WTC11 (cell line): Measurements from ENCODE around the gene MYCBP2. TPM values are rescaled to one million over a fixed set of nuclear protein-coding genes. Genes with fewer than 3 reads are reported as not detected.

Source experiments
- ATAC-seq: fragments of 200-7000 bp; cut with Tn5 transposase; 2 replicates; pipeline ENCODE4 v1.10.0; 2021; ENCODE audit warnings: mild to moderate bottlenecking, moderate library complexity
- CTCF ChIA-PET: fragments of 300-600 bp; sonication (Branson Sonifier 250); formaldehyde crosslinking; loops from one replicate; lab custom pipeline; 2021; ENCODE audit warnings: antibody characterized with exemption; lab: Charles Lee
- POLR2A ChIA-PET: fragments of 350-600 bp; sonication (Branson Sonifier 250); formaldehyde crosslinking; loops from one replicate; lab custom pipeline; 2021; ENCODE audit warnings: antibody characterized with exemption; lab: Charles Lee
- DNase-seq: peaks from one replicate; pipeline ENCODE4 v3.0.0; 2021; ENCODE audit warnings: low spot score
- H3K27ac Mint-ChIP-seq: 2 replicates; pipeline ENCODE4 v1.8.0; 2021; ENCODE audit warnings: mixed read lengths
- H3K27me3 Mint-ChIP-seq: 2 replicates; pipeline ENCODE4 v1.8.0; 2021; ENCODE audit warnings: low read depth, mild to moderate bottlenecking, moderate library complexity, mixed read lengths
- H3K36me3 Mint-ChIP-seq: 2 replicates; pipeline ENCODE4 v1.8.0; 2021; ENCODE audit warnings: mixed read lengths
- H3K4me1 Mint-ChIP-seq: 2 replicates; pipeline ENCODE4 v1.8.0; 2022; ENCODE audit warnings: mixed read lengths
- H3K4me3 Mint-ChIP-seq: 2 replicates; pipeline ENCODE4 v1.8.0; 2021; ENCODE audit warnings: mild to moderate bottlenecking, moderate library complexity, mixed read lengths
- H3K9me3 Mint-ChIP-seq: 2 replicates; pipeline ENCODE4 v1.8.0; 2021; ENCODE audit warnings: mixed read lengths
- ATF1 ChIP-seq: sonication (generic); formaldehyde crosslinking; IDR thresholded peaks from 2 replicates; pipeline ENCODE4 v1.8.1; 2023; ENCODE audit warnings: mild to moderate bottlenecking, moderate library complexity, missing genetic modification reagents
- IRF2 ChIP-seq: sonication (generic); formaldehyde crosslinking; IDR thresholded peaks from 2 replicates; pipeline ENCODE4 v1.8.0; 2022; ENCODE audit warnings: low read depth, missing genetic modification reagents, borderline replicate concordance
- NFATC4 ChIP-seq: fragments of 250-450 bp; sonication (Bioruptor Pico); IDR thresholded peaks from 2 replicates; pipeline ENCODE4 v1.9.0; 2021; ENCODE audit warnings: mild to moderate bottlenecking
- NFE2L1 ChIP-seq: sonication (generic); formaldehyde crosslinking; IDR thresholded peaks from 2 replicates; pipeline ENCODE4 v1.8.1; 2023; ENCODE audit warnings: missing genetic modification reagents
- NR3C1 ChIP-seq: sonication (generic); formaldehyde crosslinking; conservative IDR thresholded peaks from 2 replicates; pipeline ENCODE4 v1.8.1; 2023; ENCODE audit warnings: low read depth, mild to moderate bottlenecking, missing genetic modification reagents
- RELA ChIP-seq: sonication (generic); formaldehyde crosslinking; IDR thresholded peaks from 2 replicates; pipeline ENCODE4 v1.8.1; 2022; ENCODE audit warnings: missing genetic modification reagents, mild to moderate bottlenecking, borderline replicate concordance
- RORB ChIP-seq: fragments of 250-450 bp; sonication (Bioruptor Pico); IDR thresholded peaks from 2 replicates; pipeline ENCODE4 v1.9.0; 2021; ENCODE audit warnings: mild to moderate bottlenecking
- ZNF121 ChIP-seq: sonication (generic); formaldehyde crosslinking; IDR thresholded peaks from 2 replicates; pipeline ENCODE4 v1.8.0; 2023; ENCODE audit warnings: missing genetic modification reagents
- ZNF232 ChIP-seq: sonication (generic); formaldehyde crosslinking; IDR thresholded peaks from 2 replicates; pipeline ENCODE4 v1.8.0; 2022; ENCODE audit warnings: mild to moderate bottlenecking, missing genetic modification reagents
- total RNA-seq: library from RNA; stranded (reverse); gene quantifications from 3 replicates; pipeline ENCODE4 v1.2.3, GENCODE V29; 2021
- TF ChIP-seq, protein P1 (sequence below): sonication (generic); formaldehyde crosslinking; IDR thresholded peaks from 2 replicates; pipeline ENCODE4 v1.8.1; 2022; ENCODE audit warnings: mild to moderate bottlenecking, missing genetic modification reagents, moderate library complexity, borderline replicate concordance
- TF ChIP-seq, protein P2 (sequence below): sonication (generic); formaldehyde crosslinking; IDR thresholded peaks from 2 replicates; pipeline ENCODE4 v1.8.0; 2022; ENCODE audit warnings: missing genetic modification reagents
- TF ChIP-seq, protein P3 (sequence below): sonication (generic); formaldehyde crosslinking; IDR thresholded peaks from 2 replicates; pipeline ENCODE4 v1.8.1; 2022; ENCODE audit warnings: low read depth, missing genetic modification reagents, borderline replicate concordance
- TF ChIP-seq, protein P4 (sequence below): sonication (generic); formaldehyde crosslinking; IDR thresholded peaks from 2 replicates; pipeline ENCODE4 v1.8.1; 2023; ENCODE audit warnings: mild to moderate bottlenecking, missing genetic modification reagents, moderate library complexity
- TF ChIP-seq, protein P5 (sequence below): fragments of 250-450 bp; sonication (Bioruptor Pico); IDR thresholded peaks from 2 replicates; pipeline ENCODE4 v1.9.0; 2021; ENCODE audit warnings: mild to moderate bottlenecking
- TF ChIP-seq, protein P6 (sequence below): fragments of 250-450 bp; sonication (Bioruptor Pico); conservative IDR thresholded peaks from 2 replicates; pipeline ENCODE4 v1.9.0; 2021; ENCODE audit warnings: mild to moderate bottlenecking
- TF ChIP-seq, protein P7 (sequence below): sonication (generic); formaldehyde crosslinking; IDR thresholded peaks from 2 replicates; pipeline ENCODE4 v1.8.0; 2022; ENCODE audit warnings: mild to moderate bottlenecking, missing genetic modification reagents
- TF ChIP-seq, protein P8 (sequence below): fragments of 250-450 bp; sonication (Bioruptor Pico); IDR thresholded peaks from 2 replicates; pipeline ENCODE4 v1.9.0; 2021; ENCODE audit warnings: mild to moderate bottlenecking
- TF ChIP-seq, protein P9 (sequence below): sonication (generic); formaldehyde crosslinking; IDR thresholded peaks from 2 replicates; pipeline ENCODE4 v1.8.1; 2022; ENCODE audit warnings: low read depth, mild to moderate bottlenecking, moderate library complexity, missing genetic modification reagents, borderline replicate concordance

Gene MYCBP2
- total RNA-seq, 1 experiment from 2014 or later = 54.3 TPM

DNA sequence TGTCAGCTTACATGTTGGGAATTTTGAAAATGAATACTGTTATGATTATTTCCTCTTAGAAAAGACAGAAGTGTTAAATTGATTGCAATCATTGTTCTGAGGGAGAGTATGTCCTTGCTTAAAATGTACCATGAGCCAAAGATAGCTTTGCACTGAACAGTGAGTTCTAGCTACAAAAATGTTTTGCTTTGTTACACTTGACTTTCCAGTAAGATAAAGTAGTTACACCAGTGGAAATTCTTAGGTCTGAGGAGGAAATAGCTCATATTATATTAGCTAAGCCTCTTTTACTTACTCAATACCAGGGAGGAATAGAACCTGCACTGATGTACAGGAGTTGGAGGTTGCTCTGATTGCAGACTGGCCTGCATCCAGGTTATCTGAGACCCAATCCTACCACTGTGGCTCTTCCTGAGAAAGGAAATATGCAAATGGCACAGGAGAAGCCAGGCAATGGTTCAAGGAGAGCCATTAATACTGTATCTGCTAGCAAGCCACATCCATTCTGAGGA lies 246.9 kb downstream of the MYCBP2 start:
- no peaks in the 10 kb centered on the region for H3K27me3 Mint-ChIP-seq
- ChIA-PET CTCF (no interaction called here), POLR2A (no interaction called here)
- H3K4me1 Mint-ChIP-seq = peaks cover 20% of the 10 kb centered on the region
- H3K36me3 Mint-ChIP-seq = peaks cover 43% of the 10 kb centered on the region
- H3K4me3 Mint-ChIP-seq = no peak overlapping the region
- no peak overlapping the region; the same call in 1 of the 2 replicates for H3K27ac Mint-ChIP-seq
- no peak for DNase-seq
- TF ChIP-seq, protein P1, sequence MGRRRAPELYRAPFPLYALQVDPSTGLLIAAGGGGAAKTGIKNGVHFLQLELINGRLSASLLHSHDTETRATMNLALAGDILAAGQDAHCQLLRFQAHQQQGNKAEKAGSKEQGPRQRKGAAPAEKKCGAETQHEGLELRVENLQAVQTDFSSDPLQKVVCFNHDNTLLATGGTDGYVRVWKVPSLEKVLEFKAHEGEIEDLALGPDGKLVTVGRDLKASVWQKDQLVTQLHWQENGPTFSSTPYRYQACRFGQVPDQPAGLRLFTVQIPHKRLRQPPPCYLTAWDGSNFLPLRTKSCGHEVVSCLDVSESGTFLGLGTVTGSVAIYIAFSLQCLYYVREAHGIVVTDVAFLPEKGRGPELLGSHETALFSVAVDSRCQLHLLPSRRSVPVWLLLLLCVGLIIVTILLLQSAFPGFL (CRISPR knock-in tag) = no peak
- TF ChIP-seq, protein P2, sequence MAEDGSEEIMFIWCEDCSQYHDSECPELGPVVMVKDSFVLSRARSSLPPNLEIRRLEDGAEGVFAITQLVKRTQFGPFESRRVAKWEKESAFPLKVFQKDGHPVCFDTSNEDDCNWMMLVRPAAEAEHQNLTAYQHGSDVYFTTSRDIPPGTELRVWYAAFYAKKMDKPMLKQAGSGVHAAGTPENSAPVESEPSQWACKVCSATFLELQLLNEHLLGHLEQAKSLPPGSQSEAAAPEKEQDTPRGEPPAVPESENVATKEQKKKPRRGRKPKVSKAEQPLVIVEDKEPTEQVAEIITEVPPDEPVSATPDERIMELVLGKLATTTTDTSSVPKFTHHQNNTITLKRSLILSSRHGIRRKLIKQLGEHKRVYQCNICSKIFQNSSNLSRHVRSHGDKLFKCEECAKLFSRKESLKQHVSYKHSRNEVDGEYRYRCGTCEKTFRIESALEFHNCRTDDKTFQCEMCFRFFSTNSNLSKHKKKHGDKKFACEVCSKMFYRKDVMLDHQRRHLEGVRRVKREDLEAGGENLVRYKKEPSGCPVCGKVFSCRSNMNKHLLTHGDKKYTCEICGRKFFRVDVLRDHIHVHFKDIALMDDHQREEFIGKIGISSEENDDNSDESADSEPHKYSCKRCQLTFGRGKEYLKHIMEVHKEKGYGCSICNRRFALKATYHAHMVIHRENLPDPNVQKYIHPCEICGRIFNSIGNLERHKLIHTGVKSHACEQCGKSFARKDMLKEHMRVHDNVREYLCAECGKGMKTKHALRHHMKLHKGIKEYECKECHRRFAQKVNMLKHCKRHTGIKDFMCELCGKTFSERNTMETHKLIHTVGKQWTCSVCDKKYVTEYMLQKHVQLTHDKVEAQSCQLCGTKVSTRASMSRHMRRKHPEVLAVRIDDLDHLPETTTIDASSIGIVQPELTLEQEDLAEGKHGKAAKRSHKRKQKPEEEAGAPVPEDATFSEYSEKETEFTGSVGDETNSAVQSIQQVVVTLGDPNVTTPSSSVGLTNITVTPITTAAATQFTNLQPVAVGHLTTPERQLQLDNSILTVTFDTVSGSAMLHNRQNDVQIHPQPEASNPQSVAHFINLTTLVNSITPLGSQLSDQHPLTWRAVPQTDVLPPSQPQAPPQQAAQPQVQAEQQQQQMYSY (CRISPR knock-in tag) = no peak
- TF ChIP-seq, protein P3, sequence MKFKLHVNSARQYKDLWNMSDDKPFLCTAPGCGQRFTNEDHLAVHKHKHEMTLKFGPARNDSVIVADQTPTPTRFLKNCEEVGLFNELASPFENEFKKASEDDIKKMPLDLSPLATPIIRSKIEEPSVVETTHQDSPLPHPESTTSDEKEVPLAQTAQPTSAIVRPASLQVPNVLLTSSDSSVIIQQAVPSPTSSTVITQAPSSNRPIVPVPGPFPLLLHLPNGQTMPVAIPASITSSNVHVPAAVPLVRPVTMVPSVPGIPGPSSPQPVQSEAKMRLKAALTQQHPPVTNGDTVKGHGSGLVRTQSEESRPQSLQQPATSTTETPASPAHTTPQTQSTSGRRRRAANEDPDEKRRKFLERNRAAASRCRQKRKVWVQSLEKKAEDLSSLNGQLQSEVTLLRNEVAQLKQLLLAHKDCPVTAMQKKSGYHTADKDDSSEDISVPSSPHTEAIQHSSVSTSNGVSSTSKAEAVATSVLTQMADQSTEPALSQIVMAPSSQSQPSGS (CRISPR knock-in tag) = no peak
- TF ChIP-seq NR3C1 (CRISPR knock-in tag) (no peak), IRF2 (CRISPR knock-in tag) (no peak), NFATC4 (CRISPR knock-in tag) (no peak), NFE2L1 (CRISPR knock-in tag) (no peak)
- TF ChIP-seq, protein P4, sequence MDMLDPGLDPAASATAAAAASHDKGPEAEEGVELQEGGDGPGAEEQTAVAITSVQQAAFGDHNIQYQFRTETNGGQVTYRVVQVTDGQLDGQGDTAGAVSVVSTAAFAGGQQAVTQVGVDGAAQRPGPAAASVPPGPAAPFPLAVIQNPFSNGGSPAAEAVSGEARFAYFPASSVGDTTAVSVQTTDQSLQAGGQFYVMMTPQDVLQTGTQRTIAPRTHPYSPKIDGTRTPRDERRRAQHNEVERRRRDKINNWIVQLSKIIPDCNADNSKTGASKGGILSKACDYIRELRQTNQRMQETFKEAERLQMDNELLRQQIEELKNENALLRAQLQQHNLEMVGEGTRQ (CRISPR knock-in tag) = no peak
- TF ChIP-seq, protein P5, sequence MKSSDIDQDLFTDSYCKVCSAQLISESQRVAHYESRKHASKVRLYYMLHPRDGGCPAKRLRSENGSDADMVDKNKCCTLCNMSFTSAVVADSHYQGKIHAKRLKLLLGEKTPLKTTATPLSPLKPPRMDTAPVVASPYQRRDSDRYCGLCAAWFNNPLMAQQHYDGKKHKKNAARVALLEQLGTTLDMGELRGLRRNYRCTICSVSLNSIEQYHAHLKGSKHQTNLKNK (CRISPR knock-in tag) = no peak
- TF ChIP-seq, protein P6, sequence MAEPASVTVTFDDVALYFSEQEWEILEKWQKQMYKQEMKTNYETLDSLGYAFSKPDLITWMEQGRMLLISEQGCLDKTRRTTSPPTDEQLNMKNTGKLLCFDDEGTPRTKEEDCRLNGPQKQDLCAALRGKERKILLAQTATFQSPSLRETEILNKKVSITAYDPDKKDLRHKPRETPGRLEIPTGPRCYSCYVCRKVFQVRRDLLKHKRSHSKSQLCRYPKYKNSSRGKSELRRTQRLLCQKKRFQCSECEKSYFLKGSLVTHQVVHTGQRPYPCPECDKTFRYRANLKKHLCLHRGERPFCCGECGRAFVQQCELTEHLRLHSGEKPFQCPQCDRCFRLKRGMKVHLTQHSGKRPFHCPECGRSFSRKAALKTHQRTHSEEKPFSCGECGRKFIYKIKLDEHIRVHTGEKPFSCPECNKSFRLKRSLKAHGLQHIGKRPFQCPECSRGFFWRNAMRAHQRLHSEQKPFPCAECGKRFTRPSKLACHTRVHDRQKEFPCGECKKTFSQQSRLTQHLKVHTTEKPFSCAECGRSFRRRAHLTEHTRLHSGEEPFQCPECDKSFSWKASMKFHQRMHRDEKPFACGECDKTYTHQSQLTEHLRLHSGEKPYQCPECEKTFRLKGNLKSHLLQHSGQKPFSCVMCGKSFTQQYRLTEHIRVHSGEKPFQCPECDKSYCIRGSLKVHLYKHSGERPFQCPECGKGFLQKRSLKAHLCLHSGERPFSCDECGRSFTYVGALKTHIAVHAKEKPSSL (CRISPR knock-in tag) = no peak
- H3K9me3 Mint-ChIP-seq = no peaks in the 10 kb centered on the region
- ATAC-seq = peak; percentile 36; the same call in 1 of the 2 replicates

DNA sequence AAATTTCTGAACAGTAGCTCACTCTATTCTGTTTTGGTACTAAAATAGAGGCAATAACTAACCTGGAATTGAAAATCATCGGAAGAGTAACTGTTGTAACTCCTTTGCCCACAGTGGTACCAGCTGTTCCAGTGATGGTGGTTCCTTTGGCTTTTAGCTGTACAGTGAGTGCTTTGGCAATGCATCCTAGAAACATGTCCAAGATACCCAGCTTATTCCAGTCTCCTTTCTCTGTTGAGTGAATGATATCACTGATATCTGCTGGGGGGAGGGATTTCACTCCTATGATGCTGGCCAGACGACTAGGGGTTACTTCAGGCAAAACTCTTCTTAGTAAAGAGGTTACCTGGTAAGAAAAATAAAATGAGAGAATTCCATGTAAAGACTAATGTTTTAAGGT lies 259.4 kb downstream of the MYCBP2 start:
- no peaks in the 10 kb centered on the region for H3K4me1 Mint-ChIP-seq
- no peaks in the 10 kb centered on the region for H3K9me3 Mint-ChIP-seq
- H3K4me3 Mint-ChIP-seq = no peak overlapping the region
- no peak for ATAC-seq
- no peak overlapping the region for H3K27ac Mint-ChIP-seq
- ChIA-PET CTCF (no interaction called here), POLR2A (no interaction called here)
- peaks cover 22% of the 10 kb centered on the region for H3K36me3 Mint-ChIP-seq
- no peaks in the 10 kb centered on the region for H3K27me3 Mint-ChIP-seq
- DNase-seq = no peak
- TF ChIP-seq RELA (CRISPR knock-in tag) = no peak
- no peak for TF ChIP-seq ZNF232
- TF ChIP-seq, protein P7, sequence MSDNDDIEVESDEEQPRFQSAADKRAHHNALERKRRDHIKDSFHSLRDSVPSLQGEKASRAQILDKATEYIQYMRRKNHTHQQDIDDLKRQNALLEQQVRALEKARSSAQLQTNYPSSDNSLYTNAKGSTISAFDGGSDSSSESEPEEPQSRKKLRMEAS = no peak
- no peak for TF ChIP-seq ZNF121 (CRISPR knock-in tag)
- no peak for TF ChIP-seq ATF1
- TF ChIP-seq, protein P3 (CRISPR knock-in tag) = no peak
- TF ChIP-seq, protein P8, sequence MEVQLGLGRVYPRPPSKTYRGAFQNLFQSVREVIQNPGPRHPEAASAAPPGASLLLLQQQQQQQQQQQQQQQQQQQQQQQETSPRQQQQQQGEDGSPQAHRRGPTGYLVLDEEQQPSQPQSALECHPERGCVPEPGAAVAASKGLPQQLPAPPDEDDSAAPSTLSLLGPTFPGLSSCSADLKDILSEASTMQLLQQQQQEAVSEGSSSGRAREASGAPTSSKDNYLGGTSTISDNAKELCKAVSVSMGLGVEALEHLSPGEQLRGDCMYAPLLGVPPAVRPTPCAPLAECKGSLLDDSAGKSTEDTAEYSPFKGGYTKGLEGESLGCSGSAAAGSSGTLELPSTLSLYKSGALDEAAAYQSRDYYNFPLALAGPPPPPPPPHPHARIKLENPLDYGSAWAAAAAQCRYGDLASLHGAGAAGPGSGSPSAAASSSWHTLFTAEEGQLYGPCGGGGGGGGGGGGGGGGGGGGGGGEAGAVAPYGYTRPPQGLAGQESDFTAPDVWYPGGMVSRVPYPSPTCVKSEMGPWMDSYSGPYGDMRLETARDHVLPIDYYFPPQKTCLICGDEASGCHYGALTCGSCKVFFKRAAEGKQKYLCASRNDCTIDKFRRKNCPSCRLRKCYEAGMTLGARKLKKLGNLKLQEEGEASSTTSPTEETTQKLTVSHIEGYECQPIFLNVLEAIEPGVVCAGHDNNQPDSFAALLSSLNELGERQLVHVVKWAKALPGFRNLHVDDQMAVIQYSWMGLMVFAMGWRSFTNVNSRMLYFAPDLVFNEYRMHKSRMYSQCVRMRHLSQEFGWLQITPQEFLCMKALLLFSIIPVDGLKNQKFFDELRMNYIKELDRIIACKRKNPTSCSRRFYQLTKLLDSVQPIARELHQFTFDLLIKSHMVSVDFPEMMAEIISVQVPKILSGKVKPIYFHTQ (CRISPR knock-in tag) = no peak
- TF ChIP-seq, protein P9, sequence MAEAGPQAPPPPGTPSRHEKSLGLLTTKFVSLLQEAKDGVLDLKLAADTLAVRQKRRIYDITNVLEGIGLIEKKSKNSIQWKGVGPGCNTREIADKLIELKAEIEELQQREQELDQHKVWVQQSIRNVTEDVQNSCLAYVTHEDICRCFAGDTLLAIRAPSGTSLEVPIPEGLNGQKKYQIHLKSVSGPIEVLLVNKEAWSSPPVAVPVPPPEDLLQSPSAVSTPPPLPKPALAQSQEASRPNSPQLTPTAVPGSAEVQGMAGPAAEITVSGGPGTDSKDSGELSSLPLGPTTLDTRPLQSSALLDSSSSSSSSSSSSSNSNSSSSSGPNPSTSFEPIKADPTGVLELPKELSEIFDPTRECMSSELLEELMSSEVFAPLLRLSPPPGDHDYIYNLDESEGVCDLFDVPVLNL (CRISPR knock-in tag) = no peak
- TF ChIP-seq RORB (CRISPR knock-in tag) = no peak
